GM23338 (cell line): ENCODE measurements around the gene AKAP13. TPM values are rescaled to one million over a fixed set of nuclear protein-coding genes. Genes with fewer than 3 reads are reported as not detected.

Experiments used
- ATAC-seq: fragments of 200-7000 bp; cut with Tn5 transposase; 3 replicates; pipeline ENCODE4 v1.9.1; 2020
- DNase-seq: peaks from one replicate; pipeline ENCODE4 v3.0.0-alpha.2; 2015; ENCODE audit warnings: low spot score
- H2AFZ ChIP-seq: fragments of 200-600 bp; sonication (generic); 2 replicates; pipeline ENCODE4 v1.8.0; 2016; ENCODE audit warnings: antibody characterized with exemption, mild to moderate bottlenecking, moderate library complexity
- H3F3A ChIP-seq: fragments of 200-600 bp; sonication (generic); replicated peaks from 2 replicates; pipeline ENCODE4 v1.8.0; 2017; ENCODE audit warnings: antibody characterized with exemption, mixed run types, low read depth
- H3K27ac ChIP-seq: fragments of 200-600 bp; sonication (generic); 2 replicates; pipeline ENCODE4 v1.6.1; 2016; ENCODE audit warnings: low read depth
- H3K27me3 ChIP-seq: fragments of 200-600 bp; sonication (generic); 2 replicates; pipeline ENCODE4 v1.8.0; 2016; ENCODE audit warnings: mild to moderate bottlenecking, mixed run types, moderate library complexity; ENCODE audit not compliant: insufficient read depth
- H3K36me3 ChIP-seq: fragments of 200-600 bp; sonication (generic); 2 replicates; pipeline ENCODE4 v1.8.0; 2016; ENCODE audit warnings: mild to moderate bottlenecking; ENCODE audit not compliant: insufficient read depth
- H3K4me1 ChIP-seq: fragments of 200-600 bp; sonication (generic); 2 replicates; pipeline ENCODE4 v1.8.0; 2016; ENCODE audit warnings: mild to moderate bottlenecking, moderate library complexity; ENCODE audit not compliant: insufficient read depth
- H3K4me2 ChIP-seq: fragments of 200-600 bp; sonication (generic); 2 replicates; pipeline ENCODE4 v1.7.1; 2017; ENCODE audit warnings: mixed run types
- H3K4me3 ChIP-seq: fragments of 200-600 bp; sonication (generic); 2 replicates; pipeline ENCODE4 v1.6.1; 2016; ENCODE audit warnings: mixed run types
- H3K79me2 ChIP-seq: fragments of 200-600 bp; sonication (generic); replicated peaks from 2 replicates; pipeline ENCODE4 v1.8.0; 2017; ENCODE audit warnings: mild to moderate bottlenecking; ENCODE audit not compliant: insufficient read depth
- H3K9me2 ChIP-seq: fragments of 200-600 bp; sonication (generic); 2 replicates; pipeline ENCODE4 v1.8.0; 2017; ENCODE audit not compliant: insufficient read depth
- H4K20me1 ChIP-seq: fragments of 200-600 bp; sonication (generic); replicated peaks from 2 replicates; pipeline ENCODE4 v1.8.0; 2017; ENCODE audit warnings: mild to moderate bottlenecking; ENCODE audit not compliant: insufficient read depth
- H3K27ac Mint-ChIP-seq: 2 replicates; pipeline ENCODE4 v1.8.0; 2020; ENCODE audit warnings: inconsistent platforms, mild to moderate bottlenecking, moderate library complexity, mixed read lengths
- H3K27me3 Mint-ChIP-seq: 3 replicates; pipeline ENCODE4 v1.8.0; 2022; ENCODE audit warnings: low read depth, mild to moderate bottlenecking, moderate library complexity, mixed read lengths, inconsistent platforms; ENCODE audit not compliant: insufficient read depth, poor library complexity
- H3K36me3 Mint-ChIP-seq: 3 replicates; pipeline ENCODE4 v1.8.0; 2021; ENCODE audit warnings: low read depth, mild to moderate bottlenecking, inconsistent platforms, moderate library complexity, mixed read lengths
- H3K4me1 Mint-ChIP-seq: 3 replicates; pipeline ENCODE4 v1.8.0; 2020; ENCODE audit warnings: mild to moderate bottlenecking, inconsistent platforms, mixed read lengths
- H3K4me3 Mint-ChIP-seq: 3 replicates; pipeline ENCODE4 v1.8.0; 2021; ENCODE audit warnings: moderate library complexity, mild to moderate bottlenecking, inconsistent platforms, mixed read lengths
- H3K9me3 Mint-ChIP-seq: 3 replicates; pipeline ENCODE4 v1.8.0; 2020; ENCODE audit warnings: moderate library complexity, mild to moderate bottlenecking, inconsistent platforms, mixed read lengths
- CREB1 ChIP-seq: fragments of 250-450 bp; sonication (Bioruptor Pico); IDR thresholded peaks from 2 replicates; pipeline ENCODE4 v1.5.0; 2020; ENCODE audit warnings: low read depth, mild to moderate bottlenecking, moderate library complexity
- EZH2 ChIP-seq: fragments of 200-600 bp; sonication (generic); IDR thresholded peaks from one replicate; pipeline ENCODE4 v1.8.0; 2017; ENCODE audit warnings: antibody characterized with exemption, mild to moderate bottlenecking, low read depth; ENCODE audit not compliant: unreplicated experiment
- EZH2phosphoT487 ChIP-seq: fragments of 200-600 bp; sonication (generic); IDR thresholded peaks from one replicate; pipeline ENCODE4 v1.8.1; 2018; ENCODE audit warnings: antibody characterized with exemption; ENCODE audit not compliant: unreplicated experiment
- JUNB ChIP-seq: IDR thresholded peaks from one replicate; pipeline ENCODE4 v1.6.1; 2016; ENCODE audit warnings: antibody characterized with exemption; ENCODE audit not compliant: unreplicated experiment
- NANOG ChIP-seq: IDR thresholded peaks from 2 replicates; pipeline ENCODE4 v1.6.1; 2016; ENCODE audit warnings: antibody characterized with exemption, borderline replicate concordance
- POLR2AphosphoS5 ChIP-seq: IDR thresholded peaks from 2 replicates; pipeline ENCODE4 v1.6.1; 2016; ENCODE audit warnings: antibody characterized with exemption, low read depth
- STAT1 ChIP-seq: IDR thresholded peaks from one replicate; pipeline ENCODE4 v1.6.1; 2016; ENCODE audit warnings: antibody characterized with exemption; ENCODE audit not compliant: unreplicated experiment
- ZNF114 ChIP-seq: fragments of 250-450 bp; sonication (Bioruptor Pico); IDR thresholded peaks from 2 replicates; pipeline ENCODE4 v1.5.0; 2020; ENCODE audit warnings: mild to moderate bottlenecking, moderate library complexity
- ZNF331 ChIP-seq: fragments of 250-450 bp; sonication (Bioruptor Pico); IDR thresholded peaks from 2 replicates; pipeline ENCODE4 v1.5.0; 2020; ENCODE audit warnings: low read depth, mild to moderate bottlenecking, moderate library complexity
- polyA plus RNA-seq: library from polyadenylated mRNA; unstranded; fragments of >200 nt; fragmentation: Nextera tagmentation; extraction: Ambion mirVana; gene quantifications from 2 replicates; pipeline ENCODE4 v1.2.1, GENCODE V29; 2016
- total RNA-seq: library from RNA; depleted of rRNA; stranded (reverse); fragments of >200 nt; shearing (Covaris generic); gene quantifications from 2 replicates; pipeline ENCODE4 v1.2.3, GENCODE V29; 2014
- TF ChIP-seq, protein P1 (sequence below): IDR thresholded peaks from one replicate; pipeline ENCODE4 v1.6.1; 2018; ENCODE audit warnings: antibody characterized with exemption; ENCODE audit not compliant: unreplicated experiment
- TF ChIP-seq, protein P2 (sequence below), 2 experiments: fragments of 200-600 bp in 1 of 2; sonication (generic) in 1 of 2; conservative IDR thresholded peaks; 2 replicates each; pipeline versions ENCODE4 v1.5.1 to v1.6.1; 2016 to 2017; ENCODE audit warnings: antibody characterized with exemption in 2 of 2, low read depth in 2 of 2, mild to moderate bottlenecking in 2 of 2, moderate library complexity in 1 of 2
- TF ChIP-seq, protein P3 (sequence below): fragments of 250-450 bp; sonication (Bioruptor Pico); IDR thresholded peaks from 2 replicates; pipeline ENCODE4 v1.5.0; 2020; ENCODE audit warnings: mild to moderate bottlenecking, moderate library complexity
- TF ChIP-seq, protein P4 (sequence below): IDR thresholded peaks from 2 replicates; pipeline ENCODE4 v1.6.1; 2016; ENCODE audit warnings: antibody characterized with exemption

Gene AKAP13
- total and polyA plus RNA-seq, 2 experiments from 2014 or later = 46.2 to 60.7 TPM

GRCh38 chr15:85556618-85556895 lies 176.2 kb downstream of the AKAP13 start:
- Mint-ChIP-seq H3K4me1 (peaks cover 36% of the 10 kb centered on the region), H3K27ac (no peak overlapping the region), H3K4me3 (no peak overlapping the region), H3K36me3 (peaks cover 19% of the 10 kb centered on the region), H3K27me3 (peaks cover 1% of the 10 kb centered on the region), H3K9me3 (peaks cover 7% of the 10 kb centered on the region; the same call in 2 of the 3 replicates)
- TF ChIP-seq, protein P1, sequence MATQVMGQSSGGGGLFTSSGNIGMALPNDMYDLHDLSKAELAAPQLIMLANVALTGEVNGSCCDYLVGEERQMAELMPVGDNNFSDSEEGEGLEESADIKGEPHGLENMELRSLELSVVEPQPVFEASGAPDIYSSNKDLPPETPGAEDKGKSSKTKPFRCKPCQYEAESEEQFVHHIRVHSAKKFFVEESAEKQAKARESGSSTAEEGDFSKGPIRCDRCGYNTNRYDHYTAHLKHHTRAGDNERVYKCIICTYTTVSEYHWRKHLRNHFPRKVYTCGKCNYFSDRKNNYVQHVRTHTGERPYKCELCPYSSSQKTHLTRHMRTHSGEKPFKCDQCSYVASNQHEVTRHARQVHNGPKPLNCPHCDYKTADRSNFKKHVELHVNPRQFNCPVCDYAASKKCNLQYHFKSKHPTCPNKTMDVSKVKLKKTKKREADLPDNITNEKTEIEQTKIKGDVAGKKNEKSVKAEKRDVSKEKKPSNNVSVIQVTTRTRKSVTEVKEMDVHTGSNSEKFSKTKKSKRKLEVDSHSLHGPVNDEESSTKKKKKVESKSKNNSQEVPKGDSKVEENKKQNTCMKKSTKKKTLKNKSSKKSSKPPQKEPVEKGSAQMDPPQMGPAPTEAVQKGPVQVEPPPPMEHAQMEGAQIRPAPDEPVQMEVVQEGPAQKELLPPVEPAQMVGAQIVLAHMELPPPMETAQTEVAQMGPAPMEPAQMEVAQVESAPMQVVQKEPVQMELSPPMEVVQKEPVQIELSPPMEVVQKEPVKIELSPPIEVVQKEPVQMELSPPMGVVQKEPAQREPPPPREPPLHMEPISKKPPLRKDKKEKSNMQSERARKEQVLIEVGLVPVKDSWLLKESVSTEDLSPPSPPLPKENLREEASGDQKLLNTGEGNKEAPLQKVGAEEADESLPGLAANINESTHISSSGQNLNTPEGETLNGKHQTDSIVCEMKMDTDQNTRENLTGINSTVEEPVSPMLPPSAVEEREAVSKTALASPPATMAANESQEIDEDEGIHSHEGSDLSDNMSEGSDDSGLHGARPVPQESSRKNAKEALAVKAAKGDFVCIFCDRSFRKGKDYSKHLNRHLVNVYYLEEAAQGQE = no peak
- no peak for TF ChIP-seq ZNF114 (CRISPR knock-in tag)
- no peak for TF ChIP-seq STAT1
- TF ChIP-seq ZNF331 (CRISPR knock-in tag) = no peak
- TF ChIP-seq, protein P2, sequence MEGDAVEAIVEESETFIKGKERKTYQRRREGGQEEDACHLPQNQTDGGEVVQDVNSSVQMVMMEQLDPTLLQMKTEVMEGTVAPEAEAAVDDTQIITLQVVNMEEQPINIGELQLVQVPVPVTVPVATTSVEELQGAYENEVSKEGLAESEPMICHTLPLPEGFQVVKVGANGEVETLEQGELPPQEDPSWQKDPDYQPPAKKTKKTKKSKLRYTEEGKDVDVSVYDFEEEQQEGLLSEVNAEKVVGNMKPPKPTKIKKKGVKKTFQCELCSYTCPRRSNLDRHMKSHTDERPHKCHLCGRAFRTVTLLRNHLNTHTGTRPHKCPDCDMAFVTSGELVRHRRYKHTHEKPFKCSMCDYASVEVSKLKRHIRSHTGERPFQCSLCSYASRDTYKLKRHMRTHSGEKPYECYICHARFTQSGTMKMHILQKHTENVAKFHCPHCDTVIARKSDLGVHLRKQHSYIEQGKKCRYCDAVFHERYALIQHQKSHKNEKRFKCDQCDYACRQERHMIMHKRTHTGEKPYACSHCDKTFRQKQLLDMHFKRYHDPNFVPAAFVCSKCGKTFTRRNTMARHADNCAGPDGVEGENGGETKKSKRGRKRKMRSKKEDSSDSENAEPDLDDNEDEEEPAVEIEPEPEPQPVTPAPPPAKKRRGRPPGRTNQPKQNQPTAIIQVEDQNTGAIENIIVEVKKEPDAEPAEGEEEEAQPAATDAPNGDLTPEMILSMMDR (conservative IDR thresholded peaks at IDR 0.05; ENCODE audit: low read depth in 2 of 2) = no peak
- TF ChIP-seq, protein P3, sequence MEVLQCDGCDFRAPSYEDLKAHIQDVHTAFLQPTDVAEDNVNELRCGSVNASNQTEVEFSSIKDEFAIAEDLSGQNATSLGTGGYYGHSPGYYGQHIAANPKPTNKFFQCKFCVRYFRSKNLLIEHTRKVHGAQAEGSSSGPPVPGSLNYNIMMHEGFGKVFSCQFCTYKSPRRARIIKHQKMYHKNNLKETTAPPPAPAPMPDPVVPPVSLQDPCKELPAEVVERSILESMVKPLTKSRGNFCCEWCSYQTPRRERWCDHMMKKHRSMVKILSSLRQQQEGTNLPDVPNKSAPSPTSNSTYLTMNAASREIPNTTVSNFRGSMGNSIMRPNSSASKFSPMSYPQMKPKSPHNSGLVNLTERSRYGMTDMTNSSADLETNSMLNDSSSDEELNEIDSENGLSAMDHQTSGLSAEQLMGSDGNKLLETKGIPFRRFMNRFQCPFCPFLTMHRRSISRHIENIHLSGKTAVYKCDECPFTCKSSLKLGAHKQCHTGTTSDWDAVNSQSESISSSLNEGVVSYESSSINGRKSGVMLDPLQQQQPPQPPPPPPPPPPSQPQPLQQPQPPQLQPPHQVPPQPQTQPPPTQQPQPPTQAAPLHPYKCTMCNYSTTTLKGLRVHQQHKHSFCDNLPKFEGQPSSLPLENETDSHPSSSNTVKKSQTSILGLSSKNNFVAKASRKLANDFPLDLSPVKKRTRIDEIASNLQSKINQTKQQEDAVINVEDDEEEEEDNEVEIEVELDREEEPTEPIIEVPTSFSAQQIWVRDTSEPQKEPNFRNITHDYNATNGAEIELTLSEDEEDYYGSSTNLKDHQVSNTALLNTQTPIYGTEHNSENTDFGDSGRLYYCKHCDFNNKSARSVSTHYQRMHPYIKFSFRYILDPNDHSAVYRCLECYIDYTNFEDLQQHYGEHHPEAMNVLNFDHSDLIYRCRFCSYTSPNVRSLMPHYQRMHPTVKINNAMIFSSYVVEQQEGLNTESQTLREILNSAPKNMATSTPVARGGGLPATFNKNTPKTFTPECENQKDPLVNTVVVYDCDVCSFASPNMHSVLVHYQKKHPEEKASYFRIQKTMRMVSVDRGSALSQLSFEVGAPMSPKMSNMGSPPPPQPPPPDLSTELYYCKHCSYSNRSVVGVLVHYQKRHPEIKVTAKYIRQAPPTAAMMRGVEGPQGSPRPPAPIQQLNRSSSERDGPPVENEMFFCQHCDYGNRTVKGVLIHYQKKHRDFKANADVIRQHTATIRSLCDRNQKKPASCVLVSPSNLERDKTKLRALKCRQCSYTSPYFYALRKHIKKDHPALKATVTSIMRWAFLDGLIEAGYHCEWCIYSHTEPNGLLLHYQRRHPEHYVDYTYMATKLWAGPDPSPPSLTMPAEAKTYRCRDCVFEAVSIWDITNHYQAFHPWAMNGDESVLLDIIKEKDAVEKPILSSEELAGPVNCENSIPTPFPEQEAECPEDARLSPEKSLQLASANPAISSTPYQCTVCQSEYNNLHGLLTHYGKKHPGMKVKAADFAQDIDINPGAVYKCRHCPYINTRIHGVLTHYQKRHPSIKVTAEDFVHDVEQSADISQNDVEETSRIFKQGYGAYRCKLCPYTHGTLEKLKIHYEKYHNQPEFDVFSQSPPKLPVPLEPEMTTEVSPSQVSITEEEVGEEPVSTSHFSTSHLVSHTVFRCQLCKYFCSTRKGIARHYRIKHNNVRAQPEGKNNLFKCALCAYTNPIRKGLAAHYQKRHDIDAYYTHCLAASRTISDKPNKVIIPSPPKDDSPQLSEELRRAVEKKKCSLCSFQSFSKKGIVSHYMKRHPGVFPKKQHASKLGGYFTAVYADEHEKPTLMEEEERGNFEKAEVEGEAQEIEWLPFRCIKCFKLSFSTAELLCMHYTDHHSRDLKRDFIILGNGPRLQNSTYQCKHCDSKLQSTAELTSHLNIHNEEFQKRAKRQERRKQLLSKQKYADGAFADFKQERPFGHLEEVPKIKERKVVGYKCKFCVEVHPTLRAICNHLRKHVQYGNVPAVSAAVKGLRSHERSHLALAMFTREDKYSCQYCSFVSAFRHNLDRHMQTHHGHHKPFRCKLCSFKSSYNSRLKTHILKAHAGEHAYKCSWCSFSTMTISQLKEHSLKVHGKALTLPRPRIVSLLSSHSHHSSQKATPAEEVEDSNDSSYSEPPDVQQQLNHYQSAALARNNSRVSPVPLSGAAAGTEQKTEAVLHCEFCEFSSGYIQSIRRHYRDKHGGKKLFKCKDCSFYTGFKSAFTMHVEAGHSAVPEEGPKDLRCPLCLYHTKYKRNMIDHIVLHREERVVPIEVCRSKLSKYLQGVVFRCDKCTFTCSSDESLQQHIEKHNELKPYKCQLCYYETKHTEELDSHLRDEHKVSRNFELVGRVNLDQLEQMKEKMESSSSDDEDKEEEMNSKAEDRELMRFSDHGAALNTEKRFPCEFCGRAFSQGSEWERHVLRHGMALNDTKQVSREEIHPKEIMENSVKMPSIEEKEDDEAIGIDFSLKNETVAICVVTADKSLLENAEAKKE = no peak
- TF ChIP-seq, protein P4, sequence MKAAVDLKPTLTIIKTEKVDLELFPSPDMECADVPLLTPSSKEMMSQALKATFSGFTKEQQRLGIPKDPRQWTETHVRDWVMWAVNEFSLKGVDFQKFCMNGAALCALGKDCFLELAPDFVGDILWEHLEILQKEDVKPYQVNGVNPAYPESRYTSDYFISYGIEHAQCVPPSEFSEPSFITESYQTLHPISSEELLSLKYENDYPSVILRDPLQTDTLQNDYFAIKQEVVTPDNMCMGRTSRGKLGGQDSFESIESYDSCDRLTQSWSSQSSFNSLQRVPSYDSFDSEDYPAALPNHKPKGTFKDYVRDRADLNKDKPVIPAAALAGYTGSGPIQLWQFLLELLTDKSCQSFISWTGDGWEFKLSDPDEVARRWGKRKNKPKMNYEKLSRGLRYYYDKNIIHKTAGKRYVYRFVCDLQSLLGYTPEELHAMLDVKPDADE = no peak
- TF ChIP-seq JUNB = no peak
- TF ChIP-seq CREB1 = no peak
- TF ChIP-seq NANOG = no peak
- no peak for TF ChIP-seq EZH2phosphoT487
- TF ChIP-seq POLR2AphosphoS5 = no peak
- TF ChIP-seq EZH2 = no peak
- no peak overlapping the region for H3K4me2 ChIP-seq
- H2AFZ ChIP-seq = no peak overlapping the region
- no peak overlapping the region for H3K4me3 ChIP-seq
- H3K36me3 ChIP-seq = 0 out of 2 replicates have a peak, but pooled peaks cover 7% of the 10 kb centered on the region
- H3K4me1 ChIP-seq = peaks cover 16% of the 10 kb centered on the region
- H3K79me2 ChIP-seq = peaks cover 4% of the 10 kb centered on the region; the same call in 1 of the 2 replicates
- ATAC-seq (no peak), DNase-seq (no peak)
- no peaks in the 10 kb centered on the region for H4K20me1 ChIP-seq
- no peak overlapping the region for H3K27ac ChIP-seq
- no peaks in the 10 kb centered on the region for H3F3A ChIP-seq
- H3K9me2 ChIP-seq = no peaks in the 10 kb centered on the region
- H3K27me3 ChIP-seq = no peaks in the 10 kb centered on the region
